Measurements from ENCODE around the gene TRIM67.

Gene TRIM67

DNA sequence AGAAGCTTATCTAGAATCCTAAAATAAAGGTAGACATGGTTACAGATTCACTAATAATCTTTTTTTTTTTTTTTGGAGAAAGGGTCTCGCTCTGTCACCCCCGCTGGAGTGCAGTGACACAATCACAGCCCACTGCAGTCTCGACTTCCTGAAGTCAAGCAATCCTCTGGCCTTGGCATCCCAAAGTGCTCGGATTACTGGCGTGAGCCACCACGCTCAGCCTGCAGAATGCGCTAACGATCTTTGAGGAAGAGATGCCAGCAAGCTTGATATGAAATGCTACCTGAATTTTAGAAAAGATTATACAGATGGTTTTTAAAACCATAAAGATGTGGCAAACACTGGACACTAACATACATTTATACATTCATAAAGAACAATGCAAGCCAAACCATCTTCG is 75.1 kb downstream of the TRIM67 start:
- DNase-seq: no peak

DNA sequence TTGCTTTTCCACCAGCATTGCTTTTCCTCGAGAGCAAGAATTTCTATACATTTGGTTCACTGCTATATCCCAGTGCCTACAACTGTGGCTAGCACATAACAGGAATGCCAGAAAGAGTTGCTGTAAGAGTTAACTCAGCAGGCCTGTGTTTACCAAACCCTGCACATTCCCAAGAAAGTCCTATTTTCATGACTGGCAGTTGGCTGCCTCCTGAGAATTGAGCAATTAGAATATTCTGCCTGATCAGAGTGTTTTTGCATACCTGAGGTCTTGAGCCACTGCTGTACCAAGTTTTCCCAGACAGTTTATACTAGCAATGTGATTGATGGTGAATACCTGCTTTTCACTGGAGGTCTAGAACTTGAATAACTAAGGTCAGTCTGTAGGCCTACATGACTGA is 76.4 kb downstream of the TRIM67 start:
- no peak for DNase-seq

DNA sequence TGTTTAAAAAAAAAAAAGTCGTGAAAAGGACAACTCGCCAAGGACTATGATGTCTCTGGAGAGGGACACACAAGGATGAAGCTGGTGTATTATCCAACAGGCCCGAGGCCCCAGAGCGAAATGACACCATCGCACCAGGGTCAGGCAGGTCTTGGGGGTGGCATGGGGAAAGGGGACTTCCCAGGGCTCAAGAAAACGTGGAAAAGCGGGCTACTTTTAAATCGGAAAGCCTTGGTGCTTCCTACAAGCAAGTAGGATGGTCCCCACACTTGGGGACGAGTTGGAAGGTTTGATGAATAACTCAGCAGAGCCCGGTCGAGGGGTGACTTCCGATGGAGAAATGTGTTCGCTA is 78.6 kb downstream of the TRIM67 start:
- peak; percentile 8 for DNase-seq

DNA sequence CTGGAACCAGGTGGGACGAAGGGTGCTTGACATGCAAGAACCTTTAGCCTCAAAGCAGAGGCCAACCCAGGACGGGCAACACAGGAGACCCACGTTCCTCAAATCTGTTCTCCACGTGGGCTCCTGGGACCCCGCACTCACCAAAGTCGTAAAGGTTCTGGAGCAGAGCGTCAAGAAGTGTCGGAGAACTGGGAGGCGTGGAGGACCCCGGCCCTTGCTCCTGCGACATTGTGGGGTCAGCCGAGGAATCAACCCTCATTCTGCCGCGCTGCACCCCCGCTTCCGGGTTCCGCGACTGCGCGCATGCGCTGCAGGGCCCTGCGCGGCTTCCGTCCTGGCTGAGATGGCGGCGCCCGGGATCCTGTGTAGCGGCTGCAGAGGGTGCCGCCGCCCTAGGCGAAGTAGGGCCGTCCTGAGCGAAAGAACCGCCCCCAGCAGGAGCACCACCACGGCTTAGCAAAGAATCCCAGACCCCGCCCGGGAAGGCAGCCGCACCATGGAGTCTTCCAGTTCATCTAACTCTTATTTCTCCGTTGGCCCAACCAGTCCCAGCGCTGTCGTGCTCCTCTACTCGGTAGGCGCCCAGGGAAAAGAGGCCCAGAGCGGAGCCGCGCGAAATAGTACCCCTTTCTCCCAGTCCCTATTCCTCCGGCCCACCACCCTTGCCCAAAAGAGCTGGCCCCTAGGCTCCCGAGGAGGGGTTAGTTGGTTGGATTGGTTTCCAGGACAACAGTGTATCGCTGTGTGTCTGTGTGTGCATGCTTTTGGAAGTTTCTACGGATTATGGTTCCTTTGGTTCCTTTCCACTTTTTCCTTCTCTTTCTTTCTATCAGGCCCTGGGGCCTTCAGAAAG is 79.3 kb downstream of the TRIM67 start, which contains the start of gene GNPAT:
GNPAT (plus strand) TSS at position 330 of the 853 bp plus-strand sequence; CDS start at position 497, 167 bp downstream.
- DNase-seq: peak; percentile 87

DNA sequence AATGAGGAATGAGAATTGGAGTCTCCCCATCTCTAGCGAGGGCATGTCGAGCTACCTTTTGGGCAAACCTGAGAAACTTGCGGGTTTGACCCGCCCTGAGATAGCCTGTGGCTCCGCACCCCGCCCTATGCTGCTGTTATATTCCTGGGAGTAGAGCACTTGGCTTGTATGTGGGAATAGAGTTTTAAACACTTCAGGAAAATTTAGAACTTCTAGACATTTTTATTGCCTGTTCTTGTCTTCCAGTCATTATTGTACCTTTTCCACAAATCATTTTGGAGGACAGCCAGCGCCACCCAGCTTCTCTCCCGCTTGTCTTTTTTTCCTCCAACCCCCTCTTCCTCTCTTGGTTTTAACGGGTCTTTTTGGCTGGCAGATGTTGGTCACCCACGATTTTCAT is 79.9 kb downstream of the TRIM67 start:
- peak; percentile 31 for DNase-seq

DNA sequence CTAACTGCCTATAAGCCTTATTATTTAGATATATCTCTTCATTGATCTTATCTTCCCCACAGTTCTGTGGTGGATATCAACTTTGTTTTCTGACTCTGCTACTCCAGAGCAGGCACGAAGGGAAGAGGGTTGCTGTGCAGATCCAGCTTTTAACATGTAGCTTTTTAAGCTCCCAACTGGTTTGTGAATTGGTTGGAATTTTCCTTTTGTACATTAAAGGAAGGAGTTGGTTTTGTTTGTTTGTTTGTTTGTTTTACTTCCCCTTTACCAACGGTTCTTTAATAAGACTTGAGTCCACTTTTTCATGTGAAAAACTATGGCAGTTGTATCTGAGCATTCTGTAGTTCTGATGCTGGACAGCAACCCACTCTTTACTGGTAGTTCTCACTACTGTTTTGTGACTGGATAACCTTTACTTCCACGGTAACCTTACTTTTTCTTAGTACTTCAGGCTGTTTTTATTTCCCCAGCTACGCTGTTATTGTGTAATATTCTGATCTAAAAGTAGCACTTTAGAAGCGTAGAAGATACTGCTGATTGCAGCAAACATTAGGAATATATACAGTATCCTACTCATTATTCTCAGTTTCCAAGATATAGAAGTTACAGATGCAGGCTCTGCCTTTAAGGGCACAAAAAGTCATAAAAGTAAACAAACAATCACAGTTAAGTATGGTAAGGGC is 80.8 kb downstream of the TRIM67 start:
- DNase-seq: peak; percentile 6

DNA sequence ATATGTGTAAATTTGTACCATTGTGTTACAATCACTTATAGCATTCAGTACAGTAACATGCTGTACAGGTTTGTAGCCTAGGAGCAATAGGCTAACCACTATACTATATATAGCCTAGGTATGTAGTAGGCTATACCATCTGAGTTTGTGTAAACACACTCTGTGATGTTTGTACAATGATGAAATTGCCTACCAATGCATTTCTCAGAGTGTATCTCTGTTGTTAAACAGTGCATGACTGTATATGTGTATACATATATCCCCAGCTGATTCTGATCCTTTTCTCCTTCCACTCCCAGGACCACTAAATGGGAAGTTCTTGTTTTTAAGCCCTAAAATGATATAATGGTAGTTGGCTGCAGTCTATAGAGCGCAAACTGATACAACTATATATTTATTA is 86.9 kb downstream of the TRIM67 start:
- DNase-seq: no peak

DNA sequence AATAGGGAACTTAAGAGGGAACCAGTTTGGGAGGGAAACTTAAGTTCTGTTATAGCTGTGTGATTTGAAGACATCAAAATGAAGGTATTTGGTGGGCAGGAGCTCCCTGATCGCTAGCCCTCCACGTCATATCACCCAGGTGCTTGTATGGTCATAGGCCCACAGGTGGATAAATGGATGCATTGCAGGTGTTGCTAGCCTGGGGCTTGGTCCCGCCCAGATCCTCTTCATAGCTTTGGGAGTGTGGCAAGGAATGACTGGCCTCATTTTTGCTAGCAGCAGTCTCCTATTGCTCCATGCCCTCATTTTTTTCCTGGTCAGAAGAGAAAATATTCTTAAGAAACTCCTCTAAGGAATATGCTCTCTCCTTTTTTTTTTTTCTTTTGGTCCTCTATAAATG is 90.5 kb downstream of the TRIM67 start:
- DNase-seq: no peak

DNA sequence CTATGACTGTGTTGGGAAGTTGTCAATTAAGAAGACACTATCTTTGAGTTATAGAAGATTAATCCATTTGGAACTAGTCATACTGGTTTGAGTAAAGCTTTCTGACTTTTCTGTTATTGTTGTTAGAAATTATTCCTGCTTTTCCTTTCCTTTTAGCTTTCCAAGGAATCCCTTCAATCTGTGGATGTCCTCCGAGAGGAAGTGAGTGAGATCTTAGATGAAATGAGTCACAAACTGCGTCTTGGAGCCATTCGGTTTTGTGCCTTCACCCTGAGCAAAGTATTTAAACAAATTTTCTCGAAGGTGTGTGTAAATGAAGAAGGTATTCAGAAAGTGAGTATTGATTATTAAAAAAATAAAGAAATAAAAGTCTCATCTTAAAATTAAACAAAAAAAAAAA is 98.5 kb downstream of the TRIM67 start:
- no peak for DNase-seq

DNA sequence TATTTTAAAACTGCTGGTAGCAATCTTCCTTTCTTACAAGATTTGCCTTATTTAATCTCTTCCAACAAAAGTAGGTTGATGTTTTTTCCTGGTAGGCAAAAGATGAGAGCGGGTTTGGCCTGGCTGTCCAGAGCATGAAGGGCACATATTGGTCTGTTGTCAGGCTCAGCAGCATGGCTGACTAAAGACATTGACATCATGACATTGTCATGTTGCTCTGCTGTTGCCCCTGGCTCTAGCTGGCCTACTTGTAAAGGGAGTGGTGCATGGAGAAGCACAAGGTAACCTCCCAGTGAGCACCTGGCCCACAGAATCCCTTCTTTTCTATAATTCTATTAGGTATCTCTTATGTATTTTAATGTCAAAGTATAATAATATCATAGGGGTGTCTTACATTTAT is 102.8 kb downstream of the TRIM67 start:
- no peak for DNase-seq

DNA sequence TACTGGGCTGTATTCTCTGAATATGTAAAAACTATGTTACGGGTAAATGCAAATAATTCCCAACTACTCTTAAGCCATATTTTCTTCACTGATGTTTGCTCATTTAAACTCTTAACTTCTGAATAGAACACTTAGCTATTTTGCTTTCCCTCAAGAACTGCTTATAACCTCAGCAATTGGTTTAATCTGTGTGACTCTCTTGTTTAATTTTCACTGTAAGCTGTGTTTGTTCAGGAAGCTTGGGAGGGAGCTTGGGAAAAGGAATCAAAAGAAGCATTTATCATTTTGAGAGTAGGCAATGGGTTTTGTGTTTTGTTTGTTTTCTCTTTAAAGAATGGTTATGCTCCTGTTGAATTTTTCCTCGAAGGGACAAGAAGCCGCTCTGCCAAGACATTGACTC is 103.5 kb downstream of the TRIM67 start:
- DNase-seq: no peak

DNA sequence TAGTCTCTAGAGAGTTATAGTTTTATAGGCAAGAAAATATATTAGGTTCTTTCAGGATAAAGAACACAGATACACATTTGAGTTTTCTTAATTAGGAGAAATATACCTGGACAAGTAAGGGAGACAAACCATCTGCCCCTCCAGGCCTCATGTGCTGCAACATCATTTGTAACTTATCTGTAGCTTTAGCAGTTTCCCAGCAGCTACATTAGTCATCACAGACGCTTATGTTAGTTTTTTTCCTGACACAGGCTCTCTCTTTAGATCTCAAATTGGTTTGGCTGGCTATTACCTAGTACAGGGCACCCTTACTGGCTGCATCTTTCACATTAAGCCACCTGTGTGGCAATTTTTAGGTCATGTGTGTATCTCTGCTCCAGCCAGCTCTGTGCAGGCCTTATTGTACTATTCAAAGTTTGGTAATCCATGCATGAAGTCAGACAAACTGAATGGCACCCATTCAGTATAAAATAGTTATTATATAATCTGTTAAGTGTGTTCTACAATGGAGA is 105.0 kb downstream of the TRIM67 start:
- no peak for DNase-seq
